ENCODE measurements around the gene SMYD5. TPM values are rescaled to one million over a fixed set of nuclear protein-coding genes. Genes with fewer than 3 reads are reported as not detected.
A peak's percentile ranks its signal among the peaks of the same experiment; 100 is the strongest.

The SMYD5 gene
- total RNA-seq, 2 experiments from 2014 or later: 33.2 to 42.2 TPM

- BruUV-seq (replicated peaks): no TSS peak
- no peak overlapping the region for H3K27ac ChIP-seq (ENCODE audit: low read depth, low read length, poor library complexity, severe bottlenecking)
- no peaks in the 10 kb centered on the region for H3K9me3 ChIP-seq (ENCODE audit: low read length)
- H3K4me2 ChIP-seq (ENCODE audit: low read length): peak overlapping the region; percentile 70
- no peak for DNase-seq (ENCODE audit: low spot score)
- TF ChIP-seq EZH2phosphoT487 (IDR thresholded peaks at IDR 0.05; ENCODE audit: borderline replicate concordance, low read depth, low read length) (no peak), CTCF (conservative IDR thresholded peaks at IDR 0.05; ENCODE audit: low read length) (no peak)
- H3K9me2 ChIP-seq (ENCODE audit: insufficient read depth, low read length): no peaks in the 10 kb centered on the region
- no peaks in the 10 kb centered on the region for H3K36me3 ChIP-seq (ENCODE audit: insufficient read depth, low read length)
- H3K4me3 ChIP-seq (ENCODE audit: low read depth, low read length, poor library complexity, severe bottlenecking): no peak overlapping the region
- intact Hi-C loops (cut with micrococcal nuclease; ENCODE audit: unreplicated experiment): loop anchor here (2.0 kb wide), 2 partner anchors 36 to 406 kb away; no protein-coding TSS in a partner anchor
- H4K20me1 ChIP-seq (ENCODE audit: insufficient read depth, low read length): no peaks in the 10 kb centered on the region
- ChIA-PET CTCF (ENCODE audit: unreplicated experiment) (interaction anchor here (0.6 to 1.6 kb wide), 9 partner anchors 12 to 1979 kb away, joined by 3 to 6 read pairs (median 4); no protein-coding TSS in a partner anchor), POLR2A (interaction anchor here (1.4 kb wide), 1 partner anchor 37 kb away, joined by 3 read pairs; no protein-coding TSS in a partner anchor)
- H2AFZ ChIP-seq (ENCODE audit: low read length): peak overlapping the region; percentile 43; the same call in 1 of the 2 replicates
- H3K4me1 ChIP-seq (ENCODE audit: insufficient read depth, low read length, poor library complexity, severe bottlenecking): no peaks in the 10 kb centered on the region
- H3K79me2 ChIP-seq (ENCODE audit: insufficient read depth, low read depth, low read length): no peaks in the 10 kb centered on the region
These were observed 37.7 kb upstream of the SMYD5 start for GRCh38 chr2:73176205-73176880.

GRCh38 chr2:73176881-73177644 is 37.0 kb upstream of the SMYD5 start:
- BruUV-seq (replicated peaks): no TSS peak
- peak overlapping the region; percentile 63 for H3K4me3 ChIP-seq (ENCODE audit: low read depth, low read length, poor library complexity, severe bottlenecking)
- ChIA-PET POLR2A (interaction anchor here (1.4 kb wide), 1 partner anchor 36 kb away, joined by 3 read pairs; no protein-coding TSS in a partner anchor), CTCF (ENCODE audit: unreplicated experiment) (interaction anchor here (0.6 to 1.6 kb wide), 12 partner anchors 9 to 1978 kb away, joined by 3 to 10 read pairs (median 4); no protein-coding TSS in a partner anchor)
- peak; percentile 82 for DNase-seq (ENCODE audit: low spot score)
- TF ChIP-seq EZH2phosphoT487 (IDR thresholded peaks at IDR 0.05; ENCODE audit: borderline replicate concordance, low read depth, low read length) (no peak), CTCF (conservative IDR thresholded peaks at IDR 0.05; ENCODE audit: low read length) (peak; percentile 96)
- H3K4me2 ChIP-seq (ENCODE audit: low read length): peak overlapping the region; percentile 70
- peak overlapping the region; percentile 56; the same call in 1 of the 2 replicates for H2AFZ ChIP-seq (ENCODE audit: low read length)
- no peak overlapping the region for H3K27ac ChIP-seq (ENCODE audit: low read depth, low read length, poor library complexity, severe bottlenecking)
- no peaks in the 10 kb centered on the region for H3K9me2 ChIP-seq (ENCODE audit: insufficient read depth, low read length)
- H3K4me1 ChIP-seq (ENCODE audit: insufficient read depth, low read length, poor library complexity, severe bottlenecking): no peaks in the 10 kb centered on the region
- H3K36me3 ChIP-seq (ENCODE audit: insufficient read depth, low read length): no peaks in the 10 kb centered on the region
- no peaks in the 10 kb centered on the region for H3K9me3 ChIP-seq (ENCODE audit: low read length)
- H4K20me1 ChIP-seq (ENCODE audit: insufficient read depth, low read length): no peaks in the 10 kb centered on the region
- intact Hi-C loops (cut with micrococcal nuclease; ENCODE audit: unreplicated experiment): loop anchor here (1.0 to 2.0 kb wide), 5 partner anchors 36 to 406 kb away; no protein-coding TSS in a partner anchor
- no peaks in the 10 kb centered on the region for H3K79me2 ChIP-seq (ENCODE audit: insufficient read depth, low read depth, low read length)

Measured in OCI-LY7 (cell line).